Testis (tissue), 3 donors: ENCODE measurements around the gene TMEM61. TPM values are rescaled to one million over a fixed set of nuclear protein-coding genes. Genes with fewer than 3 reads are reported as not detected.
A peak's percentile ranks its signal among the peaks of the same experiment; 100 is the strongest.

Experiments used
- DNase-seq: peaks from one replicate; pipeline ENCODE4 v3.0.0-alpha.2; 2019
- H3K27ac ChIP-seq, 2 donors: fragments of 200-600 bp; sonication (generic); one replicate each; pipeline ENCODE4 v1.5.1; 2019
- H3K27me3 ChIP-seq: fragments of 200-600 bp; sonication (generic); one replicate; pipeline ENCODE4 v1.5.1; 2019
- H3K36me3 ChIP-seq: fragments of 200-600 bp; sonication (generic); one replicate; pipeline ENCODE4 v1.5.1; 2017; ENCODE audit warnings: low read depth; ENCODE audit errors: missing control alignments
- H3K4me1 ChIP-seq: fragments of 200-600 bp; sonication (generic); one replicate; pipeline ENCODE4 v1.5.1; 2019
- H3K4me3 ChIP-seq, 2 donors: fragments of 200-600 bp; sonication (generic); one replicate each; pipeline ENCODE4 v1.5.1; 2017 to 2019
- H3K9me3 ChIP-seq: fragments of 200-600 bp; sonication (generic); one replicate; pipeline ENCODE4 v1.5.1; 2017
- POLR2A ChIP-seq: fragments of 450-650 bp; IDR thresholded peaks from one replicate; pipeline ENCODE4 v1.6.1; 2017; ENCODE audit warnings: antibody characterized with exemption, mild to moderate bottlenecking, moderate library complexity
- WGBS, 2 donors: methylation state at CpG; one replicate each; pipeline ENCODE4 v1.1.5; 2018; 5-methylcytosine and 5-hydroxymethylcytosine counted together
- intact Hi-C: fragments of 100-400 bp; cut with DNase I; formaldehyde crosslinking; loops from one replicate; pipeline ENCODE4 v1.15.1; 2023; ENCODE audit warnings: low total_unique reads
- polyA plus RNA-seq: library from polyadenylated mRNA; stranded (reverse); fragments of 350-450 nt; fragmentation: Illumina TruSeq; extraction: RNeasy Lipid Tissue Mini Kit (QIAGEN cat#74804); gene quantifications from one replicate; pipeline ENCODE4 v1.2.3, GENCODE V29; 2014; ENCODE audit warnings: low read depth, low replicate concordance; ENCODE audit not compliant: insufficient read depth
- total RNA-seq, 2 donors: library from RNA; depleted of rRNA; stranded (reverse); fragments of >200 nt; gene quantifications; one replicate each; pipeline ENCODE4 v1.2.3, GENCODE V29; 2016
- TF ChIP-seq, protein P1 (sequence below), 3 experiments: fragments of 450-650 bp in 2 of 3; fragments of 200-600 bp in 1 of 3; sonication (generic) in 1 of 3; IDR thresholded peaks; one replicate each; pipeline ENCODE4 v1.5.1; 2016 to 2019; ENCODE audit warnings: antibody characterized with exemption in 3 of 3, mild to moderate bottlenecking in 2 of 3, moderate library complexity in 1 of 3

Gene TMEM61
- total and polyA plus RNA-seq, 3 donors from 2014 or later = 0.31 to 1.4 (median 1.1) TPM

DNA sequence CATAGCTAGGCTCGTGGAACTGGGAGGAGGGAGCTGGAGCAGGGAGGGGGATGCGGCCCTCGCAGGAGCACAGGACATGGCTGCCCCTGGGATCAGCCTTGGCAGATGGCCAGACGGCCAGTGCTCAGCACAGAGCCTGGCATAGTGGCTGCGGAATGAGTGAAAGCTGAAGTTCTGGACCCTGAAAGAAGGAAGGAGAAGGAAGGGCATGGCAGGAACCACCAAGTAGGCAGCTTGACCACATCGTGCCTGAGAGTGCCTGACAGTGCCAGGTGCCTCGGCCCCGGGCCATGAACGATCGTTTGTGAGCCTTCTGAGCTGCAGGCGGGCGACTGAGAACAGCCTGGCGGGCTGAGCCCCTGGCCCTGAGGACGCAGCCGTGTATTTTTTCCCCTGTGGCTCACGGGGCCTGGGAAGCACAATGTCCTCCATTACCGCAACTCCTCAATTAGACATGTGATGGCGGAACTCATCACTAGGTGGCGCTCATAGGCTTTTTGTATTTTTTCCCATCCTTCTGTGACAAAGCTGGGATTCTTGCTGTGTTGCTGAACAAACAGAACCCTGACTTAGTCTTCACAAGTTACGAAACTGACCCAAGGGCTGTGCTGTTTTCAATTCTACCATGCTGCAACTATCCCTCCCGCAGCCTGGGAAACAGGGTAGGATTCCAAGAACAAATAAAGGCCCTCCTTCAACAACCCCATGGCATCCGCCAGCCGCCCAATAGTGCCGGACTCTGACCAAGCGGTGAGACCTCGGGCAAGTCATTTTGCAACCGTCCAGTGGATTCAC, 29.9 kb upstream of the TMEM61 start:
- Histone ChIP-seq H3K36me3 (no peaks in the 10 kb centered on the region), H3K27ac (peak overlapping the region; percentile 9 to 40), H3K4me1 (peaks cover 3% of the 10 kb centered on the region), H3K27me3 (no peaks in the 10 kb centered on the region), H3K4me3 (peak overlapping the region in 1 of 2 donors; percentile 15), H3K9me3 (no peaks in the 10 kb centered on the region)
- WGBS, 2 donors = 14 to 22% methylated on average over 27 of the region's 27 CpGs
- TF ChIP-seq, protein P1, sequence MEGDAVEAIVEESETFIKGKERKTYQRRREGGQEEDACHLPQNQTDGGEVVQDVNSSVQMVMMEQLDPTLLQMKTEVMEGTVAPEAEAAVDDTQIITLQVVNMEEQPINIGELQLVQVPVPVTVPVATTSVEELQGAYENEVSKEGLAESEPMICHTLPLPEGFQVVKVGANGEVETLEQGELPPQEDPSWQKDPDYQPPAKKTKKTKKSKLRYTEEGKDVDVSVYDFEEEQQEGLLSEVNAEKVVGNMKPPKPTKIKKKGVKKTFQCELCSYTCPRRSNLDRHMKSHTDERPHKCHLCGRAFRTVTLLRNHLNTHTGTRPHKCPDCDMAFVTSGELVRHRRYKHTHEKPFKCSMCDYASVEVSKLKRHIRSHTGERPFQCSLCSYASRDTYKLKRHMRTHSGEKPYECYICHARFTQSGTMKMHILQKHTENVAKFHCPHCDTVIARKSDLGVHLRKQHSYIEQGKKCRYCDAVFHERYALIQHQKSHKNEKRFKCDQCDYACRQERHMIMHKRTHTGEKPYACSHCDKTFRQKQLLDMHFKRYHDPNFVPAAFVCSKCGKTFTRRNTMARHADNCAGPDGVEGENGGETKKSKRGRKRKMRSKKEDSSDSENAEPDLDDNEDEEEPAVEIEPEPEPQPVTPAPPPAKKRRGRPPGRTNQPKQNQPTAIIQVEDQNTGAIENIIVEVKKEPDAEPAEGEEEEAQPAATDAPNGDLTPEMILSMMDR (IDR thresholded peaks at IDR 0.05) = peak; percentile 79 to 91 (median 85)
- TF ChIP-seq POLR2A = no peak
- peak; percentile 90 for DNase-seq
- intact Hi-C loops = no loop called here

DNA sequence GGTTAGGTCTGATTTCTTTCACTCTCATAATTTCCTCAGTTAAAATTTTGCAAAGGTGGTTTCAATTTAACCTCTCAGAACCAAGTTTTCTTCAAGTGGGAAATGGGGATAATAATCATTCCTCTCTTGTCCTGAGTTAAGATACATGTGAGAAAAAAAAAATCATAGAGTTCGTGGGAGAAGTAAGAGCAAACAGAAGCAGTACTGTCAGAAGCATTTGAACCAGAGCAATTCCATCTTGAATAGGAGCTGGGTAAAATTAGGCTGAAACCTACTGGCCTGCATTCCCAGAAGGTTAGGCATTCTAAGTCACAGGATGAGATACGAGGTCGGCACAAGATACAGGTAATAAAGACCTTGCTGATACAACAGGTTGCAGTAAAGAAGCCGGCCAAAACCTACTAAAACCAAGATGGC, 28.6 kb upstream of the TMEM61 start:
- intact Hi-C loops = no loop called here
- no peaks in the 10 kb centered on the region for H3K27me3 ChIP-seq
- DNase-seq = no peak
- peaks cover 3% of the 10 kb centered on the region for H3K4me1 ChIP-seq
- H3K27ac ChIP-seq = no peak overlapping the region
- no peaks in the 10 kb centered on the region for H3K36me3 ChIP-seq
- no peaks in the 10 kb centered on the region for H3K9me3 ChIP-seq
- H3K4me3 ChIP-seq = no peak overlapping the region
- TF ChIP-seq POLR2A = no peak
- TF ChIP-seq, protein P1 (IDR thresholded peaks at IDR 0.05) = no peak
- 77 to 85% methylated on average over 4 of the region's 4 CpGs for WGBS, 2 donors

DNA sequence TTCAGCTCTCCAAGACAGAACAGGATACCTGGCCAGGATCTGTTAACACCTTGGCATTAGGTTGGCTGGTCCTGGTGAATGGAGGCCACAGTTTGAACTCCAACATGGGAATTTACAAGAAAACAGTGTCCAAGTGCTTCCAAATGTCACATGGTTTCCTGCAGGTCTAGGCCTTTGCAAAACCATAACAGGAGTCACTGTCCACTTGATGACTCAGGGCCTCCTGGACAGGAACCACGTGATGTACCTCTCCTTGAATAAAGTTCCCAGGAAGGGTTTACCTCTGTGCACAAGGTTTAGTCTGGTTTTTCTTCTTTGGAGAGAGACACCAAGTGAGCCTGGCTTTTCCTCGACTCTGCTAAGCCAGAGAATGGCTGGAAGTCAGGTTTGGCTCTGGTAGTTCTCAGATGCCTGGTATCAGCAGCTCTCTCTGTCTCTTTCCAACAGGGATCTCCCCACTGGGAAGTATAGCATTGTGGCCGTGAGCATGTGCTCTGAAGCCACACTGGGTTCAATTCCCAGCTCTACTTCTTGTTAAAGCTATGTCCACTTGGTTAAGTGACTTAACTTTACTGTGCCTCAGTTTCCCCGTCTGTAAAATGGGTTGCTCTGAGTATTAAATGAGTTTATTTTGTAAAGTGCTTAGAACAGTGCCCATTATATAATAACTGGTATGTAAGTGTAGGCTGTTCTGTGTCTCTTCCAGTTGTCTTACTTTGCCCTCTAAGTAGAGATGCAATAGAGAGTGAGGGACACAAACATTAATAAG, 27.3 kb upstream of the TMEM61 start:
- H3K4me1 ChIP-seq = peaks cover 3% of the 10 kb centered on the region
- H3K27me3 ChIP-seq = no peaks in the 10 kb centered on the region
- H3K4me3 ChIP-seq = no peak overlapping the region
- intact Hi-C loops = no loop called here
- WGBS, 2 donors = 89 to 98% methylated on average over 4 of the region's 4 CpGs
- no peaks in the 10 kb centered on the region for H3K9me3 ChIP-seq
- H3K36me3 ChIP-seq = no peaks in the 10 kb centered on the region
- no peak overlapping the region for H3K27ac ChIP-seq
- TF ChIP-seq, protein P1 (IDR thresholded peaks at IDR 0.05) = no peak
- TF ChIP-seq POLR2A = no peak
- DNase-seq = no peak

DNA sequence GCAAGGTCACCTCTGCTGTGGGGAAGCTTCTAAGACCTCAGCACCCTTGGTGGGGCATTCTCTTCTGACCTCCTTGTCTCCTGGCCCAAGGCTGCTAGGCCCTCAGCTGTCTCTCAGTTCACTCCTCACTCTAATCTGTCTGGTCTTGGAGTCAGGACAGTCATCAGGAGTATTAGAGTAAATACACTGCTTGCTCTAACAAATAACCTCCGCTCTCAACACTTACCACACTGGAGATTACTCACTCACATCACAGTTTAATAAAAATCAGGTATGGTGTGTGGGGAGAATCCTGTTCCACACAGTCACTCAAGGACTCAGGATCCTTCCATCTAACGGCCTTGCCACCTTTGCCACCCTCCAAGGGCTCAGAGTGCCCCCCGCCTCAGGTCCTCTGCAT, 26.6 kb upstream of the TMEM61 start:
- no peak for TF ChIP-seq POLR2A
- TF ChIP-seq, protein P1 (IDR thresholded peaks at IDR 0.05) = no peak
- no peaks in the 10 kb centered on the region for H3K9me3 ChIP-seq
- peaks cover 3% of the 10 kb centered on the region for H3K4me1 ChIP-seq
- no peaks in the 10 kb centered on the region for H3K27me3 ChIP-seq
- DNase-seq = no peak
- H3K36me3 ChIP-seq = no peaks in the 10 kb centered on the region
- 67 to 97% methylated on average over 3 of the region's 3 CpGs for WGBS, 2 donors
- H3K4me3 ChIP-seq = no peak overlapping the region
- no peak overlapping the region for H3K27ac ChIP-seq
- intact Hi-C loops = no loop called here
